GM12878 (cell line): ENCODE results near the gene GPR39. TPM values are rescaled to one million over a fixed set of nuclear protein-coding genes. Genes with fewer than 3 reads are reported as not detected.

Experiments
- ATAC-seq: fragments of 200-7000 bp; cut with Tn5 transposase; 3 replicates; pipeline ENCODE4 v1.9.1; 2020; ENCODE audit warnings: mild to moderate bottlenecking, moderate library complexity
- BruUV-seq: library from RNA; stranded (reverse); fragments of 400-500 nt; replicated peaks from 2 replicates; lab custom pipeline; 2021; lab: Mats Ljungman, UMichigan
- CTCF ChIA-PET: fragments of 300-600 bp; sonication (Branson Sonifier 250); formaldehyde crosslinking; extraction: SDS; loops from one replicate; lab custom pipeline; 2021; ENCODE audit warnings: inconsistent platforms; lab: Yijun Ruan, JAX
- POLR2A ChIA-PET: fragments of 350-600 bp; formaldehyde crosslinking; extraction: SDS; loops from one replicate; lab custom pipeline; 2021; ENCODE audit warnings: inconsistent platforms; lab: Charles Lee
- RAD21 ChIA-PET: fragments of 300-600 bp; sonication (Branson Sonifier 250); formaldehyde crosslinking; loops from one replicate; lab custom pipeline; 2023; ENCODE audit warnings: antibody characterized with exemption; ENCODE audit not compliant: unreplicated experiment; lab: Charles Lee
- SMC1A ChIA-PET: fragments of 300-600 bp; sonication (Branson Sonifier 250); formaldehyde crosslinking; loops from one replicate; lab custom pipeline; 2023; ENCODE audit not compliant: unreplicated experiment, uncharacterized antibody; lab: Charles Lee
- DNase-seq: peaks from one replicate; pipeline ENCODE4 v3.0.0-alpha.2; 2011; ENCODE audit warnings: low read depth, low spot score
- FAIRE-seq: peaks from 3 replicates; lab custom pipeline; 2011; peaks lifted over from hg19 to GRCh38; lab: Jason Lieb, UNC
- H2AFZ ChIP-seq: 2 replicates; pipeline ENCODE4 v1.6.0; 2011; ENCODE audit warnings: low read depth, low read length, control low read depth; ENCODE audit not compliant: control insufficient read depth
- H3K27ac ChIP-seq: 2 replicates; pipeline ENCODE4 v1.5.1; 2011; ENCODE audit warnings: control low read depth; ENCODE audit not compliant: control insufficient read depth, insufficient read depth
- H3K27me3 ChIP-seq, 2 experiments: replicated peaks in 1 of 2; 2 replicates each; pipeline versions ENCODE4 v1.6.0 to v1.6.1; 2011; ENCODE audit warnings: low read length in 1 of 2; ENCODE audit not compliant: control insufficient read depth in 2 of 2, insufficient read depth in 2 of 2
- H3K36me3 ChIP-seq, 2 experiments: 2 replicates each; pipeline ENCODE4 v1.5.1; 2011; ENCODE audit warnings: low read length in 1 of 2; ENCODE audit not compliant: control insufficient read depth in 2 of 2, insufficient read depth in 2 of 2
- H3K4me1 ChIP-seq: 2 replicates; pipeline ENCODE4 v1.6.1; 2011; ENCODE audit warnings: mild to moderate bottlenecking, low read length, moderate library complexity, mixed read lengths; ENCODE audit not compliant: control insufficient read depth, insufficient read depth
- H3K4me2 ChIP-seq: 2 replicates; pipeline ENCODE4 v1.6.0; 2011; ENCODE audit warnings: control low read depth; ENCODE audit not compliant: control insufficient read depth, insufficient read depth
- H3K4me3 ChIP-seq: fragments of 200-600 bp; sonication (generic); 2 replicates; pipeline ENCODE4 v1.5.1; 2016
- H3K79me2 ChIP-seq: 2 replicates; pipeline ENCODE4 v1.6.0; 2011; ENCODE audit warnings: low read length; ENCODE audit not compliant: control insufficient read depth, insufficient read depth
- H3K9ac ChIP-seq: 2 replicates; pipeline ENCODE4 v1.8.0; 2011; ENCODE audit warnings: low read length, control low read depth, mixed read lengths; ENCODE audit not compliant: control insufficient read depth, insufficient read depth
- H3K9me3 ChIP-seq: replicated peaks from 3 replicates; pipeline ENCODE4 v1.5.1; 2011; ENCODE audit warnings: mild to moderate bottlenecking, low read length; ENCODE audit not compliant: control insufficient read depth, insufficient read depth
- H4K20me1 ChIP-seq: 2 replicates; pipeline ENCODE4 v1.6.0; 2011; ENCODE audit not compliant: control insufficient read depth, insufficient read depth
- ATF2 ChIP-seq: IDR thresholded peaks from 2 replicates; pipeline ENCODE4 v1.6.1; 2012; ENCODE audit warnings: low read length, inconsistent platforms
- ATF3 ChIP-seq: IDR thresholded peaks from 2 replicates; pipeline ENCODE4 v1.6.1; 2011; ENCODE audit warnings: low read depth, mild to moderate bottlenecking, low read length, moderate library complexity, borderline replicate concordance; ENCODE audit errors: extremely low read depth
- ATF7 ChIP-seq: fragments of 450-650 bp; IDR thresholded peaks from 2 replicates; pipeline ENCODE4 v1.6.1; 2016; ENCODE audit warnings: low read depth, mild to moderate bottlenecking
- CBFB ChIP-seq: IDR thresholded peaks from 2 replicates; pipeline ENCODE4 v1.6.1; 2016; ENCODE audit warnings: antibody characterized with exemption, low read depth
- CTCF ChIP-seq, 3 experiments: IDR thresholded peaks in 2 of 3; conservative IDR thresholded peaks in 1 of 3; 2 replicates each; pipeline ENCODE4 v1.5.1; 2011; ENCODE audit warnings: low read depth in 3 of 3, low read length in 3 of 3, mild to moderate bottlenecking in 3 of 3, control low read depth in 2 of 3, moderate library complexity in 2 of 3, inconsistent platforms in 1 of 3, mixed read lengths in 1 of 3; ENCODE audit not compliant: control insufficient read depth in 2 of 3, insufficient read depth in 1 of 3; ENCODE audit errors: extremely low read depth in 1 of 3
- IRF3 ChIP-seq: fragments of 450-650 bp; IDR thresholded peaks from 2 replicates; pipeline ENCODE4 v1.6.1; 2014; ENCODE audit warnings: mild to moderate bottlenecking
- NFYA ChIP-seq: IDR thresholded peaks from 2 replicates; pipeline ENCODE4 v1.6.1; 2011; ENCODE audit warnings: low read depth, mild to moderate bottlenecking, low read length, improper control_type of control experiment, borderline replicate concordance
- POLR2A ChIP-seq: IDR thresholded peaks from 2 replicates; pipeline ENCODE4 v1.6.1; 2011; ENCODE audit warnings: low read depth, mild to moderate bottlenecking, low read length
- RBBP5 ChIP-seq: fragments of 200-600 bp; sonication (generic); conservative IDR thresholded peaks from 2 replicates; pipeline ENCODE4 v1.6.1; 2016
- SIN3A ChIP-seq: IDR thresholded peaks from 2 replicates; pipeline ENCODE4 v1.6.1; 2012; ENCODE audit warnings: low read depth, low read length, improper control_type of control experiment
- SREBF1 ChIP-seq: IDR thresholded peaks from 2 replicates; pipeline ENCODE4 v1.6.1; 2012; ENCODE audit warnings: mild to moderate bottlenecking, low read length
- TARDBP ChIP-seq: IDR thresholded peaks from 2 replicates; pipeline ENCODE4 v1.6.1; 2016; ENCODE audit warnings: borderline replicate concordance
- ZNF217 ChIP-seq: fragments of 450-650 bp; IDR thresholded peaks from 2 replicates; pipeline ENCODE4 v1.6.1; 2017; ENCODE audit warnings: antibody characterized with exemption, mild to moderate bottlenecking
- ZNF687 ChIP-seq: fragments of 450-650 bp; IDR thresholded peaks from 2 replicates; pipeline ENCODE4 v1.6.1; 2017; ENCODE audit warnings: mild to moderate bottlenecking, moderate library complexity
- ZSCAN29 ChIP-seq: fragments of 450-650 bp; IDR thresholded peaks from 2 replicates; pipeline ENCODE4 v1.6.1; 2017; ENCODE audit warnings: mild to moderate bottlenecking, moderate library complexity
- WGBS: methylation state at CpG from one replicate; pipeline ENCODE4 v1.1.6; 2016; ENCODE audit warnings: low lambda C conversion rate; ENCODE audit not compliant: insufficient replicate concordance, insufficient coverage; ENCODE audit errors: missing lambda C conversion rate; 5-methylcytosine and 5-hydroxymethylcytosine counted together
- in situ Hi-C: fragments of 300-500 bp; cut with MboI; formaldehyde crosslinking; loops from 9 replicates; pipeline ENCODE4 v1.14.3; 2018; ENCODE audit warnings: mixed read lengths
- intact Hi-C: fragments of 100-400 bp; cut with micrococcal nuclease; formaldehyde crosslinking; loops from one replicate; pipeline ENCODE4 v1.14.2; 2022; ENCODE audit not compliant: unreplicated experiment
- polyA plus RNA-seq, 11 experiments: library from polyadenylated mRNA; depleted of rRNA in 4 of 11; unstranded in 6 of 11; stranded (reverse) in 5 of 11; fragments of >200 nt; fragmentation: Nextera tagmentation in 4 of 11; fragmentation: Illumina TruSeq in 1 of 11; extraction: Ambion mirVana in 4 of 11; extraction: Trizol in 1 of 11; gene quantifications; 1 replicate in 1 of 11; 2 replicates in 10 of 11; pipeline versions ENCODE4 v1.2.1 to v1.2.3, GENCODE V29; 2011 to 2016; ENCODE audit warnings: inconsistent platforms in 2 of 11, missing spikeins in 2 of 11, low read depth in 1 of 11
- total RNA-seq, 4 experiments: library from RNA; depleted of rRNA in 3 of 4; stranded (reverse); fragments of >200 nt in 3 of 4; fragmentation: Illumina TruSeq in 1 of 4; extraction: Trizol in 1 of 4; gene quantifications; 2 replicates each; pipeline versions ENCODE4 v1.2.1 to v1.2.3, GENCODE V29; 2013 to 2021

GPR39 gene
- total and polyA plus RNA-seq, 10 of the 15 experiments (the other 5 are each of a cell fraction or from before 2014, with no cell fraction given) = 0.05 to 0.23 TPM; not detected in 8

GRCh38 chr2:132373391-132374135 lies 43.0 kb upstream of the GPR39 start:
- FAIRE-seq (no peak), DNase-seq (no peak), ATAC-seq (no peak)
- Histone ChIP-seq H3K27me3 (no peaks in the 10 kb centered on the region), H3K4me2 (no peak overlapping the region), H3K4me1 (no peaks in the 10 kb centered on the region), H3K27ac (no peak overlapping the region), H2AFZ (no peak overlapping the region), H3K9ac (no peak overlapping the region), H4K20me1 (no peaks in the 10 kb centered on the region), H3K4me3 (no peak overlapping the region), H3K9me3 (no peaks in the 10 kb centered on the region), H3K36me3 (no peaks in the 10 kb centered on the region), H3K79me2 (no peaks in the 10 kb centered on the region)
- POLR2A ChIA-PET = no interaction called here
- in situ Hi-C loops = no loop called here
- RAD21 ChIA-PET = no interaction called here
- WGBS = 24% methylated on average over 5 of the region's 5 CpGs
- SMC1A ChIA-PET = no interaction called here
- no TSS peak for BruUV-seq
- CTCF ChIA-PET = no interaction called here
- intact Hi-C loops = no loop called here
- TF ChIP-seq SIN3A (no peak), ZNF217 (no peak), SREBF1 (no peak), ATF3 (no peak), CBFB (no peak), IRF3 (no peak), ATF7 (no peak), NFYA (no peak), RBBP5 (no peak), ZSCAN29 (no peak), TARDBP (no peak), ZNF687 (no peak), POLR2A (no peak), ATF2 (no peak), CTCF (IDR thresholded peaks at IDR 0.05 in 2 of 3, conservative IDR thresholded peaks at IDR 0.05 in 1 of 3; ENCODE audit: control insufficient read depth in 2 of 3, extremely low read depth in 1 of 3, insufficient read depth in 1 of 3, low read depth in 3 of 3, low read length in 3 of 3) (no peak)
